Liver (tissue), 9 donors: ENCODE results near the gene SNX1. TPM values are rescaled to one million over a fixed set of nuclear protein-coding genes. Genes with fewer than 3 reads are reported as not detected.

ENCODE experiments used
- DNase-seq: peaks from one replicate; pipeline ENCODE4 v3.0.0-alpha.2; 2017; ENCODE audit warnings: low spot score
- H3K27ac ChIP-seq, 2 donors: one replicate each; pipeline ENCODE4 v1.7.0; 2013; ENCODE audit warnings: inconsistent platforms in 2 of 2, low read length in 2 of 2, control low read depth in 1 of 2, low read depth in 1 of 2, mild to moderate bottlenecking in 1 of 2
- H3K27me3 ChIP-seq, 4 donors: one replicate each; pipeline versions ENCODE4 v1.6.1 to v1.7.0; 2013; ENCODE audit warnings: low read length in 3 of 4, inconsistent platforms in 1 of 4, mild to moderate bottlenecking in 1 of 4, moderate library complexity in 1 of 4; ENCODE audit not compliant: control insufficient read depth in 4 of 4, insufficient read depth in 4 of 4
- H3K36me3 ChIP-seq, 4 donors: one replicate each; pipeline versions ENCODE4 v1.6.1 to v1.7.0; 2013; ENCODE audit warnings: low read length in 3 of 4, mild to moderate bottlenecking in 3 of 4, low read depth in 1 of 4, moderate library complexity in 1 of 4; ENCODE audit not compliant: control insufficient read depth in 4 of 4, insufficient read depth in 3 of 4
- H3K4me1 ChIP-seq, 4 donors: one replicate each; pipeline versions ENCODE4 v1.6.1 to v1.7.0; 2013; ENCODE audit warnings: low read length in 3 of 4, mild to moderate bottlenecking in 3 of 4, moderate library complexity in 1 of 4; ENCODE audit not compliant: control insufficient read depth in 4 of 4, insufficient read depth in 4 of 4
- H3K4me3 ChIP-seq, 3 donors: one replicate each; pipeline versions ENCODE4 v1.6.1 to v1.7.0; 2013; ENCODE audit warnings: low read length in 3 of 3, control low read depth in 1 of 3, low read depth in 1 of 3, mild to moderate bottlenecking in 1 of 3
- H3K9ac ChIP-seq, 2 donors: one replicate each; pipeline ENCODE4 v1.7.0; 2013; ENCODE audit warnings: low read length in 2 of 2, mild to moderate bottlenecking in 2 of 2, moderate library complexity in 2 of 2, control low read depth in 1 of 2, low read depth in 1 of 2
- H3K9me3 ChIP-seq, 4 donors: one replicate each; pipeline versions ENCODE4 v1.6.1 to v1.7.0; 2013; ENCODE audit warnings: low read length in 3 of 4; ENCODE audit not compliant: control insufficient read depth in 4 of 4
- EGR1 ChIP-seq, 2 donors: IDR thresholded peaks; 2 replicates each; pipeline ENCODE4 v1.6.1; 2016 to 2018; ENCODE audit warnings: antibody characterized with exemption in 2 of 2, low read depth in 2 of 2
- FOXA1 ChIP-seq: IDR thresholded peaks from 2 replicates; pipeline ENCODE4 v1.6.1; 2016; ENCODE audit warnings: antibody characterized with exemption
- FOXA2 ChIP-seq: IDR thresholded peaks from 2 replicates; pipeline ENCODE4 v1.6.1; 2016; ENCODE audit warnings: antibody characterized with exemption
- GABPA ChIP-seq, 2 donors: IDR thresholded peaks in 1 of 2; conservative IDR thresholded peaks in 1 of 2; 2 replicates each; pipeline ENCODE4 v1.6.1; 2016; ENCODE audit warnings: antibody characterized with exemption in 2 of 2, mild to moderate bottlenecking in 1 of 2, moderate library complexity in 1 of 2
- HNF4A ChIP-seq, 2 donors: conservative IDR thresholded peaks; 2 replicates each; pipeline ENCODE4 v1.6.1; 2016; ENCODE audit warnings: antibody characterized with exemption in 2 of 2, mild to moderate bottlenecking in 2 of 2
- HNF4G ChIP-seq: IDR thresholded peaks from 2 replicates; pipeline ENCODE4 v1.6.1; 2016; ENCODE audit warnings: antibody characterized with exemption
- JUND ChIP-seq, 2 donors: IDR thresholded peaks; 2 replicates each; pipeline ENCODE4 v1.6.1; 2016; ENCODE audit warnings: antibody characterized with exemption in 2 of 2
- NR2F2 ChIP-seq: IDR thresholded peaks from 2 replicates; pipeline ENCODE4 v1.6.1; 2016; ENCODE audit warnings: antibody characterized with exemption
- RAD21 ChIP-seq, 2 donors: IDR thresholded peaks; 2 replicates each; pipeline ENCODE4 v1.6.1; 2016; ENCODE audit warnings: antibody characterized with exemption in 2 of 2, mild to moderate bottlenecking in 2 of 2
- RXRA ChIP-seq, 2 donors: IDR thresholded peaks; 2 replicates each; pipeline ENCODE4 v1.6.1; 2017 to 2018; ENCODE audit warnings: antibody characterized with exemption in 2 of 2, mild to moderate bottlenecking in 1 of 2
- SP1 ChIP-seq: IDR thresholded peaks from 2 replicates; pipeline ENCODE4 v1.6.1; 2018; ENCODE audit warnings: antibody characterized with exemption, mild to moderate bottlenecking
- TAF1 ChIP-seq: conservative IDR thresholded peaks from 2 replicates; pipeline ENCODE4 v1.6.1; 2016; ENCODE audit warnings: antibody characterized with exemption, mild to moderate bottlenecking
- YY1 ChIP-seq: IDR thresholded peaks from 2 replicates; pipeline ENCODE4 v1.6.1; 2016; ENCODE audit warnings: antibody characterized with exemption, mild to moderate bottlenecking
- WGBS: extraction: QIAGEN DNeasy Blood & Tissue Kit; methylation state at CpG from one replicate; pipeline ENCODE4 v1.1.7; 2013; 5-methylcytosine and 5-hydroxymethylcytosine counted together
- polyA plus RNA-seq, 2 donors: library from polyadenylated mRNA; stranded (reverse) in 1 of 2; unstranded in 1 of 2; fragments of 200-250 nt in 1 of 2; fragments of >200 nt in 1 of 2; fragmentation: Nextera tagmentation in 1 of 2; extraction: Ambion mirVana in 1 of 2; gene quantifications; one replicate each; pipeline versions ENCODE4 v1.2.1 to v1.2.3, GENCODE V29; 2013 to 2015
- total RNA-seq, 2 donors: library from RNA; depleted of rRNA; stranded (reverse); fragments of >200 nt; gene quantifications; one replicate each; pipeline ENCODE4 v1.2.3, GENCODE V29; 2014
- TF ChIP-seq, protein P1 (sequence below): IDR thresholded peaks from 2 replicates; pipeline ENCODE4 v1.6.1; 2016; ENCODE audit warnings: antibody characterized with exemption, mild to moderate bottlenecking
- TF ChIP-seq, protein P2 (sequence below): IDR thresholded peaks from 2 replicates; pipeline ENCODE4 v1.6.1; 2016; ENCODE audit warnings: antibody characterized with exemption
- TF ChIP-seq, protein P3 (sequence below): fragments of 150-350 bp; IDR thresholded peaks from 2 replicates; pipeline ENCODE4 v1.5.1; 2017; ENCODE audit warnings: improper control_type of control experiment, low read depth, low read length; ENCODE audit not compliant: missing input control
- donor health status: healthy.
- donor health status: healthy.
- donor health status: healthy.
- donor health status: healthy.
- donor health status: healthy.

Gene SNX1
- total and polyA plus RNA-seq, 4 donors = 40.0 to 67.4 (median 45.0) TPM

DNA sequence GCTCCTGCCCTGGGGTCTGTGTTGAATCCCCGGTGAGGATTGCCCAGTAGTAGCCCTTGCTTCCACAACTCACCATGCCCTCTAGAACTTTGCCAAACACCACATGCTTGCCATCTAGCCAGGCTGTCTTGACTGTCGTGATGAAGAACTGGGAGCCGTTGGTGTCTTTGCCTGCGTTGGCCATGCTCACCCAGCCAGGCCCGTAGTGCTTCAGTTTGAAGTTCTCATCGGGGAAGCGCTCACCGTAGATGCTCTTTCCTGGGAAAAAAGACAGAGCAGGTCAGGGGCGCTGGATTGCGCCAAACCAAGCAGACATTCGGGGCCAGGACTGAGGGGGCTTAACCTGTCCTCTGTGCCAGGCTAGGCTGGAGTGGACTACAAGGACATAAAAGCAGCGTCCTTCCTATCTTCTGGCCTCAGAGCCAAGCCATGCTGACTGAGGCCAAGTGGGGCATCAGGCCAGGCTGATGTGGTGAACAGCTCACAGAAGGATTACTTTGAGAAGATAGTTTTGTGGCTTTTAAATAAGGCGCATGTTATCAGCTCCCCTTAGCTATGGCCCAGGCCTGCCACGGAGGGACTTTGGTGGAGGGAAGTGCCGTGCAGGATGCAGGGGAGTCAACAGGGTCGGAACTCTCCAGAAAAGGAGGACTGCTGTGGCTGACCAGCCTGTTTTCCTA is 61.0 kb downstream of the SNX1 start:
- Histone ChIP-seq H3K4me1 (peaks cover 9 to 45% (median 25%) of the 10 kb centered on the region in 4 donors), H3K27ac (no peak overlapping the region), H3K27me3 (no peaks in the 10 kb centered on the region), H3K4me3 (no peak overlapping the region), H3K9ac (no peak overlapping the region), H3K9me3 (no peaks in the 10 kb centered on the region), H3K36me3 (peaks cover 20 to 57% (median 52%) of the 10 kb centered on the region in 4 donors)
- no peak for TF ChIP-seq JUND (IDR thresholded peaks at IDR 0.05)
- TF ChIP-seq RXRA (IDR thresholded peaks at IDR 0.05) = no peak
- 88% methylated on average over 16 of the region's 16 CpGs for WGBS
- DNase-seq = no peak

DNA sequence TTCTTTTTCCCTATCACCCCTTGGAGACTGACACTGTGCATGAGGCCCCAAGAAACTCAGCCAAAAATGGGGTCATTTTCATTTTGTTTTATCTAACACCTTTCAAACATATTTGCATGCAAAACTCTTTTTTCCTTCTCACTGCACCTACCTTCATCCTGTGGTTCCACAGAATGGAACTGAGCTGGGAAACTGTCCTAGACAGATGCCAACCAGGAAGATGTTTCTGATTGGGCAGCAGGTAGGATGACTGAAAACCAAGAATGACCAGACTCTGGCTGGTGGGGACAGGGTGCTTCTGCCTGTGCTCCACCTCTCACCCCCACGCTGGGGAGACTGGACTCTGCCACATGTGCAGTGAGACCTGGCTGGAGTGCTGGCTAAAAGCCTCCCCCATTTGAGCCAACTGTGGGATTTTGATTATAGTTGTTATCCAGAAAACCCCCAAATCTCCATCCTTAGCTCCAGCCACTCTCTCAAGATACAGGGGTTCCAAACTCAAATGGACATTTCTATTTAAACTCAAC is 61.9 kb downstream of the SNX1 start:
- 73% methylated on average over 1 of the region's 1 CpG for WGBS
- Histone ChIP-seq H3K27ac (no peak overlapping the region), H3K4me3 (no peak overlapping the region), H3K27me3 (no peaks in the 10 kb centered on the region), H3K9ac (no peak overlapping the region), H3K36me3 (peaks cover 20 to 57% (median 52%) of the 10 kb centered on the region in 4 donors), H3K4me1 (peaks cover 4 to 40% (median 22%) of the 10 kb centered on the region in 4 donors), H3K9me3 (no peaks in the 10 kb centered on the region)
- no peak for DNase-seq
- TF ChIP-seq RAD21 (IDR thresholded peaks at IDR 0.05) (no peak), FOXA2 (no peak), JUND (IDR thresholded peaks at IDR 0.05) (no peak), SP1 (no peak), NR2F2 (no peak), YY1 (no peak), TAF1 (no peak), HNF4G (no peak), GABPA (IDR thresholded peaks at IDR 0.05 in 1 of 2, conservative IDR thresholded peaks at IDR 0.05 in 1 of 2) (no peak), HNF4A (conservative IDR thresholded peaks at IDR 0.05) (no peak), EGR1 (IDR thresholded peaks at IDR 0.05; ENCODE audit: low read depth in 2 of 2) (no peak), FOXA1 (no peak)
- TF ChIP-seq, protein P1, sequence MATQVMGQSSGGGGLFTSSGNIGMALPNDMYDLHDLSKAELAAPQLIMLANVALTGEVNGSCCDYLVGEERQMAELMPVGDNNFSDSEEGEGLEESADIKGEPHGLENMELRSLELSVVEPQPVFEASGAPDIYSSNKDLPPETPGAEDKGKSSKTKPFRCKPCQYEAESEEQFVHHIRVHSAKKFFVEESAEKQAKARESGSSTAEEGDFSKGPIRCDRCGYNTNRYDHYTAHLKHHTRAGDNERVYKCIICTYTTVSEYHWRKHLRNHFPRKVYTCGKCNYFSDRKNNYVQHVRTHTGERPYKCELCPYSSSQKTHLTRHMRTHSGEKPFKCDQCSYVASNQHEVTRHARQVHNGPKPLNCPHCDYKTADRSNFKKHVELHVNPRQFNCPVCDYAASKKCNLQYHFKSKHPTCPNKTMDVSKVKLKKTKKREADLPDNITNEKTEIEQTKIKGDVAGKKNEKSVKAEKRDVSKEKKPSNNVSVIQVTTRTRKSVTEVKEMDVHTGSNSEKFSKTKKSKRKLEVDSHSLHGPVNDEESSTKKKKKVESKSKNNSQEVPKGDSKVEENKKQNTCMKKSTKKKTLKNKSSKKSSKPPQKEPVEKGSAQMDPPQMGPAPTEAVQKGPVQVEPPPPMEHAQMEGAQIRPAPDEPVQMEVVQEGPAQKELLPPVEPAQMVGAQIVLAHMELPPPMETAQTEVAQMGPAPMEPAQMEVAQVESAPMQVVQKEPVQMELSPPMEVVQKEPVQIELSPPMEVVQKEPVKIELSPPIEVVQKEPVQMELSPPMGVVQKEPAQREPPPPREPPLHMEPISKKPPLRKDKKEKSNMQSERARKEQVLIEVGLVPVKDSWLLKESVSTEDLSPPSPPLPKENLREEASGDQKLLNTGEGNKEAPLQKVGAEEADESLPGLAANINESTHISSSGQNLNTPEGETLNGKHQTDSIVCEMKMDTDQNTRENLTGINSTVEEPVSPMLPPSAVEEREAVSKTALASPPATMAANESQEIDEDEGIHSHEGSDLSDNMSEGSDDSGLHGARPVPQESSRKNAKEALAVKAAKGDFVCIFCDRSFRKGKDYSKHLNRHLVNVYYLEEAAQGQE = no peak
- TF ChIP-seq, protein P2, sequence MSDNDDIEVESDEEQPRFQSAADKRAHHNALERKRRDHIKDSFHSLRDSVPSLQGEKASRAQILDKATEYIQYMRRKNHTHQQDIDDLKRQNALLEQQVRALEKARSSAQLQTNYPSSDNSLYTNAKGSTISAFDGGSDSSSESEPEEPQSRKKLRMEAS = no peak
- TF ChIP-seq, protein P3, sequence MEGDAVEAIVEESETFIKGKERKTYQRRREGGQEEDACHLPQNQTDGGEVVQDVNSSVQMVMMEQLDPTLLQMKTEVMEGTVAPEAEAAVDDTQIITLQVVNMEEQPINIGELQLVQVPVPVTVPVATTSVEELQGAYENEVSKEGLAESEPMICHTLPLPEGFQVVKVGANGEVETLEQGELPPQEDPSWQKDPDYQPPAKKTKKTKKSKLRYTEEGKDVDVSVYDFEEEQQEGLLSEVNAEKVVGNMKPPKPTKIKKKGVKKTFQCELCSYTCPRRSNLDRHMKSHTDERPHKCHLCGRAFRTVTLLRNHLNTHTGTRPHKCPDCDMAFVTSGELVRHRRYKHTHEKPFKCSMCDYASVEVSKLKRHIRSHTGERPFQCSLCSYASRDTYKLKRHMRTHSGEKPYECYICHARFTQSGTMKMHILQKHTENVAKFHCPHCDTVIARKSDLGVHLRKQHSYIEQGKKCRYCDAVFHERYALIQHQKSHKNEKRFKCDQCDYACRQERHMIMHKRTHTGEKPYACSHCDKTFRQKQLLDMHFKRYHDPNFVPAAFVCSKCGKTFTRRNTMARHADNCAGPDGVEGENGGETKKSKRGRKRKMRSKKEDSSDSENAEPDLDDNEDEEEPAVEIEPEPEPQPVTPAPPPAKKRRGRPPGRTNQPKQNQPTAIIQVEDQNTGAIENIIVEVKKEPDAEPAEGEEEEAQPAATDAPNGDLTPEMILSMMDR = no peak
